Activated naive CD8-positive, alpha-beta T cell treated with anti-CD3 and anti-CD28 coated beads, Interleukin-2, amount 10 ng/mL, durations not matched to agents 7 days and 5 days (primary cell): ENCODE results near the gene MUC21. TPM values are rescaled to one million over a fixed set of nuclear protein-coding genes. Genes with fewer than 3 reads are reported as not detected.

Experiments
- ATAC-seq: fragments of 150-1000 bp; cut with Tn5 transposase; one replicate; pipeline ENCODE4 v1.10.0; 2021; ENCODE audit warnings: low read depth, moderate library complexity
- POLR2A ChIA-PET: fragments of 350-600 bp; sonication (Branson Sonifier 250); formaldehyde crosslinking; loops from one replicate; lab custom pipeline; 2021; ENCODE audit warnings: antibody characterized with exemption; lab: Charles Lee
- DNase-seq: peaks from one replicate; pipeline ENCODE4 v3.0.0; 2021
- H3K27ac Mint-ChIP-seq: one replicate; pipeline ENCODE4 v1.8.0; 2022; ENCODE audit warnings: mild to moderate bottlenecking, mixed read lengths
- H3K27me3 Mint-ChIP-seq: one replicate; pipeline ENCODE4 v1.8.0; 2022; ENCODE audit warnings: mild to moderate bottlenecking, moderate library complexity, mixed read lengths
- H3K36me3 Mint-ChIP-seq: one replicate; pipeline ENCODE4 v1.8.0; 2021; ENCODE audit warnings: mild to moderate bottlenecking, mixed read lengths
- H3K4me1 Mint-ChIP-seq: one replicate; pipeline ENCODE4 v1.8.0; 2021; ENCODE audit warnings: mixed read lengths
- H3K4me3 Mint-ChIP-seq: one replicate; pipeline ENCODE4 v1.8.0; 2022; ENCODE audit warnings: mild to moderate bottlenecking, moderate library complexity, mixed read lengths
- H3K9me3 Mint-ChIP-seq: one replicate; pipeline ENCODE4 v1.8.0; 2021; ENCODE audit warnings: mixed read lengths
- total RNA-seq, 2 experiments: library from RNA; stranded (reverse); gene quantifications; one replicate each; pipeline ENCODE4 v1.2.3, GENCODE V29; 2021

The MUC21 gene
- not detected for total RNA-seq

DNA sequence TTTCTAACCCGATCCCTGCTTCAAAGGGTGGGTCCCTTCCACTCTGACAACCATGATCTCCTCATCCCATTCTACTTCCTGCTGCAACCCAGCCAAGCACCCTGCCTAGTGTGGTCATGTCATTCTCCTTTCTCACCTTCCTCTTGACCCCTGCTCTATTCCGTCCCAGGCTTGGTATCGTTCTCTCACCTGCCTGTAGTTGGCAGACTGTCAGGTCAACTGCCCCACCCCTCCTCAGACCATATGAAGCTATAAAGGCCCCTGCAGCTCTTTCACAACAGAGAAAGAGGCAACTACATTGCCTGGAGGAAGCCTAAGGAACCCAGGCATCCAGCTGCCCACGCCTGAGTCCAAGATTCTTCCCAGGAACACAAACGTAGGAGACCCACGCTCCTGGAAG is at the start of gene MUC21:
Gene MUC21 (plus strand): TSS at position 280 of the 400 bp plus-strand sequence. CDS start 241 bp downstream, outside the sequence.
- Mint-ChIP-seq H3K27me3 (peaks cover 45% of the 10 kb centered on the region), H3K36me3 (no peaks in the 10 kb centered on the region), H3K4me3 (no peak within 1 kb of the TSS), H3K27ac (no peak within 1 kb of the TSS), H3K9me3 (no peaks in the 10 kb centered on the region), H3K4me1 (peaks cover 15% of the 10 kb centered on the region)
- no peak for DNase-seq
- no peak for ATAC-seq
- POLR2A ChIA-PET, result no interaction called here

- DNase-seq (no peak), ATAC-seq (no peak)
- Mint-ChIP-seq H3K9me3 (no peaks in the 10 kb centered on the region), H3K4me1 (no peaks in the 10 kb centered on the region), H3K27me3 (peaks cover 12% of the 10 kb centered on the region), H3K4me3 (no peak overlapping the region), H3K27ac (no peak overlapping the region), H3K36me3 (peaks cover 1% of the 10 kb centered on the region)
- POLR2A ChIA-PET, result no interaction called here
These were observed 48.5 kb upstream of the MUC21 start for GRCh38 chr6:30935018-30935417.

DNA sequence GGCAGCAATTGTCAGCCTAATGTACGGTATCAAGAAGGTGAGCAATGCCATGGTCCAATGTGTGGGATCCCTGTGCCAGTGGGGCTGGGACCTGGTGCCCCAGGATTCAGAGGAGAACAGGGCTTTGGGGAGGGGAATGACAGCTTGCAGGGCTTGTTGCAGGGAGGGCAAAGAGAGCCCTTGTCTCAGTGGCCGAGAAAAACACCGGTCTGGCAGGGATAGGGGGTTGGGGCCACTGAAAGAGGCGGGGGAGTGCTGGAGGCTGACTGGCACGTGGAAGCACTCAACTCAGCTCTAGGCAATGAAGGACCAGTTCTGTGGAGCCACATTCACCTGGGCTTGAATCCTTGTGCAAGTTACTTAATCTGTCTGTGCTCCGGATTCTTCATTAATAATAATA is 46.3 kb upstream of the MUC21 start:
- Mint-ChIP-seq H3K36me3 (no peaks in the 10 kb centered on the region), H3K9me3 (no peaks in the 10 kb centered on the region), H3K27ac (no peak overlapping the region), H3K27me3 (peaks cover 28% of the 10 kb centered on the region), H3K4me1 (no peaks in the 10 kb centered on the region), H3K4me3 (no peak overlapping the region)
- ATAC-seq, result no peak
- POLR2A ChIA-PET, result no interaction called here
- DNase-seq, result no peak

- Mint-ChIP-seq H3K9me3 (no peaks in the 10 kb centered on the region), H3K4me1 (no peaks in the 10 kb centered on the region), H3K36me3 (no peaks in the 10 kb centered on the region), H3K27me3 (peaks cover 41% of the 10 kb centered on the region), H3K27ac (no peak overlapping the region), H3K4me3 (no peak overlapping the region)
- DNase-seq (no peak), ATAC-seq (no peak)
- POLR2A ChIA-PET, result no interaction called here
These were observed 44.8 kb upstream of the MUC21 start for GRCh38 chr6:30938730-30939129.

DNA sequence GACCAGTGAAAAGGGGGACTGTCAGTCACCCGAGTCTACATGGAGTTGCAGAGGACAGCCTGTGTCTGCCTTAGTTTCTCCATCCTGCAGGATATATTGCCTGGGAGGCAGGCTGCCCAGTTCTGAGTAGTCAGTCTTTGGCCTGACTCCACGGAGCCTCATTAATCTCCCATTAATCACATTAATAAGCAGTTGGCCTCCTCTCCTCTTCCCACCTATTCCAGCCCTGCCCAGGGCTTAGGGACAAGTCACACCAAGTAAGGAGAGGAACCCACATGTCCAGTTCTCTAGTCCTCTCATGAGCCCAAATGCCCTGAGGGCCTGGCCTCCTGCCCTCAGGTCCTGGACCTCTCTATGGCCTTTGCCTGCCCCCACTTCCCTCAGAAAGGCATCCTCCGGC is 44.0 kb upstream of the MUC21 start:
- Mint-ChIP-seq H3K36me3 (no peaks in the 10 kb centered on the region), H3K9me3 (no peaks in the 10 kb centered on the region), H3K27me3 (peaks cover 44% of the 10 kb centered on the region), H3K4me3 (no peak overlapping the region), H3K4me1 (no peaks in the 10 kb centered on the region), H3K27ac (no peak overlapping the region)
- ATAC-seq (no peak), DNase-seq (no peak)
- POLR2A ChIA-PET, result no interaction called here

- peaks cover 44% of the 10 kb centered on the region for H3K27me3 Mint-ChIP-seq
- no peaks in the 10 kb centered on the region for H3K4me1 Mint-ChIP-seq
These were observed 43.0 kb upstream of the MUC21 start, which contains the start of gene MUCL3 for GRCh38 chr6:30940361-30940986. TSS of gene MUCL3 (plus strand) at chr6:30940973. CDS start at chr6:30941000, 27 bp downstream.

GRCh38 chr6:30942338-30943060 is 41.0 kb upstream of the MUC21 start:
- POLR2A ChIA-PET, result no interaction called here
- Mint-ChIP-seq H3K36me3 (no peaks in the 10 kb centered on the region), H3K27me3 (peaks cover 49% of the 10 kb centered on the region), H3K4me3 (no peak overlapping the region), H3K9me3 (no peaks in the 10 kb centered on the region), H3K27ac (no peak overlapping the region), H3K4me1 (no peaks in the 10 kb centered on the region)
- ATAC-seq (no peak), DNase-seq (no peak)

More at GRCh38 chr6:30940361-30940986, 43.0 kb upstream of the MUC21 start, which contains the start of gene MUCL3:
- Mint-ChIP-seq H3K36me3 (no peaks in the 10 kb centered on the region), H3K9me3 (no peaks in the 10 kb centered on the region), H3K27ac (no peak within 1 kb of the TSS), H3K4me3 (no peak within 1 kb of the TSS)
- ATAC-seq (no peak), DNase-seq (no peak)
- POLR2A ChIA-PET, result interaction anchor here (0.7 kb wide), 1 partner anchor 9 kb away, joined by 3 read pairs; the partner anchor contains the start of gene SFTA2

DNA sequence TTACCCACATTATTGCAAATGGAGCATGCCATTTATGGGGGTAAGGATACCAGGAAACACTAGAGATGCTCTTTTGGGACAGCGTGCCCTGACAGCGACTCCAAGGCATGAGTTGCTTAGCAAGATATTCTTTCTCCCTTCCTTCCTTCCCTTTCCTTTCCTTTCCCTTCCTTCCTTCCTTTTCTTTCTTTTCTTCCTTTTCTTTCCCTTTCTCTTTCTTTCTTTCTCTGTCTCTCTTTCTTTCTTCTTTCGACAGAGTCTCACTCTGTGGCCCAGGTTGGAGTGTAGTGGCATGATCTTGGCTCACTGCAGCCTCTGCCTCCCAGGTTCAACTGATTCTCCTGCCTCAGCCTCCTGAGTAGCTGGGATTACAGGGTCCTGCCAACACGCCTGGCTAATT is 39.5 kb upstream of the MUC21 start:
- DNase-seq, result no peak
- Mint-ChIP-seq H3K36me3 (no peaks in the 10 kb centered on the region), H3K27ac (no peak overlapping the region), H3K27me3 (peaks cover 47% of the 10 kb centered on the region), H3K4me1 (no peaks in the 10 kb centered on the region), H3K4me3 (no peak overlapping the region), H3K9me3 (no peaks in the 10 kb centered on the region)
- POLR2A ChIA-PET, result interaction anchor here (0.6 kb wide), 1 partner anchor 231 kb away, joined by 3 read pairs; no protein-coding TSS in a partner anchor
- no peak for ATAC-seq

GRCh38 chr6:30945281-30945680 is 38.2 kb upstream of the MUC21 start:
- Mint-ChIP-seq H3K27me3 (peaks cover 56% of the 10 kb centered on the region), H3K4me1 (no peaks in the 10 kb centered on the region), H3K36me3 (no peaks in the 10 kb centered on the region), H3K4me3 (no peak overlapping the region), H3K27ac (no peak overlapping the region), H3K9me3 (no peaks in the 10 kb centered on the region)
- ATAC-seq (no peak), DNase-seq (no peak)
- POLR2A ChIA-PET, result interaction anchor here (0.6 kb wide), 1 partner anchor 31 kb away, joined by 4 read pairs; the partner anchor contains the start of gene VARS2

GRCh38 chr6:30947231-30947630 is 36.3 kb upstream of the MUC21 start:
- peaks cover 58% of the 10 kb centered on the region for H3K27me3 Mint-ChIP-seq
- POLR2A ChIA-PET, result no interaction called here
- no peak overlapping the region for H3K4me3 Mint-ChIP-seq
- no peak for DNase-seq
- no peaks in the 10 kb centered on the region for H3K9me3 Mint-ChIP-seq
- H3K4me1 Mint-ChIP-seq, result peaks cover 3% of the 10 kb centered on the region
- no peaks in the 10 kb centered on the region for H3K36me3 Mint-ChIP-seq
- no peak for ATAC-seq
- no peak overlapping the region for H3K27ac Mint-ChIP-seq

DNA sequence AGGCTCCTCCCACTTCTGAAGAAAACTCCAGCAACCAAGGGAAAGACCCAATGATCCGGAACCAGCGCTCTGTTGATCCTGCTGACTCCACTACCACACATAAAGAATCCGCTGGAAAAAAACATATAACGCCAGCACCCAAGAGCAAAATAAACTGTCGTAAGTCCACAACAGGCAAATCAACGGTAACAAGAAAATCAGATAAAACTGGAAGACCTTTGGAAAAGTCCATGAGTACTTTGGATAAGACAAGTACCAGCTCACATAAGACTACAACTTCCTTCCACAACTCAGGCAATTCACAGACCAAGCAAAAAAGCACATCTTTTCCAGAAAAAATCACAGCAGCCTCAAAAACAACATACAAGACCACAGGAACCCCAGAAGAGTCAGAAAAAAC is 34.7 kb upstream of the MUC21 start:
- POLR2A ChIA-PET, result no interaction called here

DNA sequence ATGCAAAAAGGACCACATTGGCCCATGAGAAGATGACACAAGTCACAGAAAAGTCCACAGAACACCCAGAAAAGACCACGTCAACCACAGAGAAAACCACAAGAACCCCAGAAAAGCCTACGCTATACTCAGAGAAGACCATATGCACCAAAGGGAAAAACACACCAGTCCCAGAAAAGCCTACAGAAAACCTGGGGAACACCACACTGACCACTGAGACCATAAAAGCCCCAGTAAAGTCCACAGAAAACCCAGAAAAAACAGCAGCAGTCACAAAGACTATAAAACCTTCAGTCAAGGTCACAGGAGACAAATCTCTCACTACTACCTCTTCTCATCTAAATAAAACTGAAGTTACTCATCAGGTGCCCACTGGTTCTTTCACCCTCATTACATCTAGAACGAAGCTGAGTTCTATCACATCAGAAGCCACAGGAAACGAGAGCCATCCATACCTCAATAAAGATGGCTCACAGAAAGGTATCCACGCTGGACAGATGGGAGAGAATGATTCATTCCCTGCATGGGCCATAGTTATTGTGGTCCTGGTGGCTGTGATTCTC is 31.5 kb upstream of the MUC21 start:
- H3K27me3 Mint-ChIP-seq, result peaks cover 56% of the 10 kb centered on the region
- ATAC-seq (no peak), DNase-seq (no peak)
- H3K27ac Mint-ChIP-seq, result no peak overlapping the region
- H3K4me3 Mint-ChIP-seq, result no peak overlapping the region
- POLR2A ChIA-PET, result no interaction called here
- H3K9me3 Mint-ChIP-seq, result no peaks in the 10 kb centered on the region
- H3K36me3 Mint-ChIP-seq, result no peaks in the 10 kb centered on the region
- peaks cover 11% of the 10 kb centered on the region for H3K4me1 Mint-ChIP-seq

More for the DNA sequence above, 34.7 kb upstream of the MUC21 start:
- no peaks in the 10 kb centered on the region for H3K36me3 Mint-ChIP-seq
- H3K9me3 Mint-ChIP-seq, result no peaks in the 10 kb centered on the region
- H3K27ac Mint-ChIP-seq, result no peak overlapping the region
- no peak for DNase-seq
- no peak for ATAC-seq
- H3K4me1 Mint-ChIP-seq, result peaks cover 7% of the 10 kb centered on the region
- no peak overlapping the region for H3K4me3 Mint-ChIP-seq
- H3K27me3 Mint-ChIP-seq, result peaks cover 55% of the 10 kb centered on the region

DNA sequence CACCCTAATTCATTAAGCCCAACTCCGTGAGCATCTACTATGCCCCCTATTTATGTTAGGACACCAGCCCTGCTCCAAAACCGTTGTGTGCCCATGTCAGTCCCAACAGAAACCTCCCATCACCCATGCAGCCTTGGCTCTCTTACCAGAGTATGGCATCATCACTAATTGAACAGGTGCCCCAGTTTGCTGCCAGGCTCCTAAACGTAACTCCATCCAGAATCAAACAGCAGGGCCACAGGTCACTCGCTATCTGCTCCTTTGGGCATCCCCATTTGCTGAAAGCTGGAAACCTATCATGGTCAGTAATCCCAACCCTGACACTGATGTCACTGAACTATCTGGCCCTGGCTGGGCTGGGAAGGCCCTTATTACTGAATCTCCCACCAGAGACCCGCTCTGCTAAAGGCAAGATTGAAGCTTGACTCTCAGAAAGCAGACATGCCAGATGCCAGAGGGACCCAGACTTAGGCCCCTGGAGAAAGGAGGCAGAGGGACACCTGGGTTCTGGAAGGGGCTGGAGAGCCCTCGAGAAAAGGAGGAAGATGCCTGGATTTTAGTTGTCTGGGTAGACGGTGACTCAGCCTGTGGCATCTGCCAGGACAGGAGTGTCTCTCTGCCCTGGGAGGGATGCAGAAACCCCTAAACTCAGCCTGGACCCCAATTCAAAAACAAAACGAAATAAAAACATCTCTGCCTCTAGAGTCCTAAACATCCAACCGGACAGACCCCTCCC is 28.7 kb upstream of the MUC21 start:
- Mint-ChIP-seq H3K4me1 (peaks cover 11% of the 10 kb centered on the region), H3K4me3 (peak overlapping the region; percentile 77)

More for the DNA sequence above, 28.7 kb upstream of the MUC21 start:
- POLR2A ChIA-PET, result interaction anchor here (0.7 to 2.4 kb wide), 5 partner anchors 10 to 357 kb away, joined by 3 to 6 read pairs (median 3); partner anchors contain the start of genes SFTA2 and VARS2
- H3K36me3 Mint-ChIP-seq, result no peaks in the 10 kb centered on the region
- H3K27me3 Mint-ChIP-seq, result peaks cover 66% of the 10 kb centered on the region
- DNase-seq (no peak), ATAC-seq (no peak)
- H3K27ac Mint-ChIP-seq, result peak overlapping the region; percentile 11
- H3K9me3 Mint-ChIP-seq, result no peaks in the 10 kb centered on the region
